ENCODE measurements around the gene CHKA.

CHKA gene

DNA sequence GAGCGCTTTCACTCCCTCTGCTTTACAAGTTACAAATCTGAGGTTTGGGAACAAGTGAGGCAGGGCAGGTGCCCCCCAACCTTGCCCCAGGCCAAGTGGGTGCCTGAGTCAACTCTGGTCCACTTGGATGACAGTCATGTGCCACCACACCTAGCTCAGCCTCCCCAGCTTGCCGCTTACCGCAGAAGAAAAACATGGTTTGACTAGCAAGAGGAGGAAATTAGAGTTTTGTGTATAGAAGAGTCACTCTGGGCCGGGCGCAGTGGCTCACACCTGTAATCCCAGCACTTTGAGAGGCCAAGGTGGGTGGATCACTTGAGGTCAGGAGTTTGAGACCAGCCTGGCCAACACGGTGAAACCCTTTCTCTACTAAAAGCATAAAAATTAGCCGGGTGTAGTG, 27.7 kb upstream of the CHKA start:
- no peak for DNase-seq
- TF ChIP-seq POLR2A (IDR thresholded peaks at IDR 0.05; ENCODE audit: low read length) (no peak), GATA1 (IDR thresholded peaks at IDR 0.05; ENCODE audit: low read depth, low read length) (no peak)

DNA sequence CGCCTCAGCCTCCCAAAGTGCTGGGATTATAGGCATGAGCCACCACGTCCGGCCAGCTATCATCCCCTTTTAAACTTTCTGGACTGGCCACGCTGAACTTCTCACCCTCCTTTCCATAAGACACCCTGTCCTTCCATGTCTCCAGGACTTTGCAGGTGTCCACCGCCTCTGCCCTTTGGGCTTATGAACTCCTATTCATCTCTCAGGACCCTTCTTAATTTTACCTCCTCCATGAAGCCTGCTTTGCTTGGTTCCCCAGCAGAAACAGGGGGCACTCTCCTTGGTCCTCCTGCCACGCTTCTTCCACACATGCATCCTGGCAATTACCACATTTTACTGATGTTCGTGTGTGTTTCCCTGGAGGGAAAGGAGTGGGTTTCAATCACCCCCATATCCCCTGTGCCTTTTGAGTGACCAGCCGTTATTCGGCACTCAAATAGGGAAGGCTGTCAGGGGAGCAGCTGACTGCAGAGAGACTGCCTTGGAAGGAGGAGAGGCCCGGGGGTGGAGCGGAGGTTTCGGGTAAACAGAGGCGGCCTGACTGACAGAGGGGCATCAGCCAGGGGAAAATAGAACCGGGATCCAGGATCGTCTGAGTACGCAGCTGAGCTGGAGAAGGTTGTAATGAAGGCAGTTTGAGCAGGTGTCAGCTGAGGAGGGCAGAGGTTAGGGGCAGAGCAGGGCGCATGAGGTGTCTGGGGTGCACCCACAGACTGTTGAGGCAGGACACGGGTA, 27.1 kb upstream of the CHKA start:
- DNase-seq: no peak
- TF ChIP-seq POLR2A (IDR thresholded peaks at IDR 0.05; ENCODE audit: low read length) (no peak), GATA1 (IDR thresholded peaks at IDR 0.05; ENCODE audit: low read depth, low read length) (no peak)

GRCh38 chr11:68146704-68147474, 25.7 kb upstream of the CHKA start:
- peak; percentile 87 to 90 for DNase-seq
- TF ChIP-seq GATA1 (IDR thresholded peaks at IDR 0.05; ENCODE audit: low read depth, low read length): no peak
- peak; percentile 59 for TF ChIP-seq POLR2A (IDR thresholded peaks at IDR 0.05; ENCODE audit: low read length)

- TF ChIP-seq GATA1 (IDR thresholded peaks at IDR 0.05; ENCODE audit: low read depth, low read length) (no peak), POLR2A (IDR thresholded peaks at IDR 0.05; ENCODE audit: low read length) (peak; percentile 16)
- DNase-seq: peak; percentile 19 to 32
These were observed 24.9 kb upstream of the CHKA start for GRCh38 chr11:68146010-68146540.

DNA sequence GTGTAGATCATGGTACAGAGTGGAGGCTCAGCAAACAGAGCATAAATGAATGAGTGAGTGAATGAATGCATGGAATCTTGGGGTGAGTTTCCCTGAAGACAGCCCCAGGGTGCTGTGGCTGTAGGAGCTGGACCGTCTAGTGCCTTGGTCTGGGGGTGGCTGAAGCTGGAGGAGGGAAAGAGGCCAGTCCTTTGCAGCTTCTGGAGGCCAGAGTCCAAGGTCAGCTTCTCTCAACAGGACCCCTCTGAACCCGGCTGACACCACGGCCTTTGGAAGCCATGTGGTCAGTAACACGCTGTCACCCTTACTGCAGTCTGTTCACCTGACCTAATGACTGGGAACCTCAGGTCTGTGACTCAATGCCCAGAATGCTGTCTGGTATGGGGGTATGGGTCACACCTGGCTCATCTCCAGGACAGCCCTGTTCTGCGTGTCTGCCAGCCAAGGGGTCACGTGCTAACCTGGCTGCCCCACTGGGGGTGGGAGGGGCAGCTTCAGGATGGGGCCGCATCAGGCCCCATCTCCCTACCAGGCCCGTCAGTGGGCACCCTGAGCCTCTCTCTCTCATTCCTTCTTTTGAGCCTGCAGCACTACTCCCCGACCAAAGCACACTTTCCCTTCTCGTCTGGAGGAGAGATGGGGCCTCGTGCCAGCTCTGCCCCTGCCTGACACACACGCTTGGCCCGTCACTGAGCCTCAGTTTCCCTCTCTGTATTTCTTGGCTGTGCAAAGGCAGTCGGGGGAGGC, 24.1 kb upstream of the CHKA start:
- TF ChIP-seq POLR2A (IDR thresholded peaks at IDR 0.05; ENCODE audit: low read length) (no peak), GATA1 (IDR thresholded peaks at IDR 0.05; ENCODE audit: low read depth, low read length) (no peak)
- DNase-seq: no peak

DNA sequence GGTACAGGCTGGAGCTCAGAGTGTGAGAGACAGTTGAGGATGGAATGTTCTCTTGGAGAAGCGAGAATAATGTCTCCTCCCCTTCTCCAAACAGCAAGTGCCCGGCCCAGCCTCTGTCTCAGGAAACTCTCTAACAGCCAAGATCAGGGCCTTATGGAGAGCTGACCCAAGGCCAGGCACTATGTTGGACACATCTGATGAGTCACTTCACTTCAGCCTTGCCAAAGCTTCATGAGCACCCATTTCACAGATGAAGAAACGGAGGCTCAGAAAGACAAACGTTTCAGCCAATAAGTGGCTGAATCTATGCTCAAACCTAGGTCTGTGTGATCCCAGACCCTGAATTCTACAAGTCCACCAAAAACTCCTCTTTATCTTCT, 22.1 kb upstream of the CHKA start:
- no peak for DNase-seq
- TF ChIP-seq GATA1 (IDR thresholded peaks at IDR 0.05; ENCODE audit: low read depth, low read length) (no peak), POLR2A (IDR thresholded peaks at IDR 0.05; ENCODE audit: low read length) (no peak)

DNA sequence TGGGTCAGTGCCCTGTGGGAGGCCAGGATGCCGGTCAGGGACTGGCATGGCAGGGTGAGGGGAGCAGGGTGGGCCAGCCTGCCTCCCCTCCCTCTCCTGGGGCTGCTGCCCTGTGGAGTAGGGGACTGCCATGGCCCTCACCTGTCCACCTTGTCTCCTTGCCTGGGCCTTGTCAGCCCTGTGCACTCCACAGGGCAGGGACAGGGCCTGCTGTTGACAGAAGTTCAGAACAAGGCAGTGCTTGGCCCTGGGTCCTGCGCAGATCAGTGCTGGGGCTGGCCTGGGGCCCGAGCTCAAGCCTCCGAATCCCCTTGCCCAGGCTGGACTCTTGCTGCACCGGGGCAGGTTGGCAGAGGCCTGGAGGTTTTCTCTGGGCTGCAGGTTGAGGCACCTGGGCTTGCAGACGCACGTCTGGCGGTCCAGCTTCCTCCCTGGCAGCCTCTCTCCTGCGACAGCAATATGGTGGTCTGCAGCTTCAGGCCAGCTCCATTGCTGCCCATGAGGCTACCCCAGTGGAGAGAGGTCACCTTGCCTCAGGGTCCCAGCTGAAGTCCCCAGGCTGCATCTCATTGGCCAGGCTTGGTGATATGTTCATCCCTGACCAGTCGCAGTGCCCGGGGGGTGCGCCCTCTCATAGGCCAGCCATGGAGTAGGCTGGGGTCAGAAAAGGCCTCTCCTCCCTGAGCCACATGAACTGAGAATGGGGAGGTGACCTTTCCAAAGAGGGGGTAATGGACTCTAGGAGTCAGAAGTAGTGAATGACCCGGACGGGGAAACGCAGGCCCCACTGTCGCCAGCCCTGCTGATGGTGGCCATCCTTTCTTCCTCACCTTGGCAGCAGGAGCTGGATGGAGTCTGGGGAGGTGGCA, 21.5 kb upstream of the CHKA start:
- no peak for DNase-seq
- TF ChIP-seq POLR2A (IDR thresholded peaks at IDR 0.05; ENCODE audit: low read length): no peak
- no peak for TF ChIP-seq GATA1 (IDR thresholded peaks at IDR 0.05; ENCODE audit: low read depth, low read length)

- TF ChIP-seq GATA1 (IDR thresholded peaks at IDR 0.05; ENCODE audit: low read depth, low read length) (no peak), POLR2A (IDR thresholded peaks at IDR 0.05; ENCODE audit: low read length) (no peak)
- peak; percentile 23 to 26 for DNase-seq
These were observed 20.8 kb upstream of the CHKA start for GRCh38 chr11:68142028-68142412.

- TF ChIP-seq GATA1 (IDR thresholded peaks at IDR 0.05; ENCODE audit: low read depth, low read length) (no peak), POLR2A (IDR thresholded peaks at IDR 0.05; ENCODE audit: low read length) (no peak)
- DNase-seq: no peak
These were observed 20.2 kb upstream of the CHKA start for GRCh38 chr11:68141246-68142027.

- peak; percentile 55 to 81 for DNase-seq
These were observed 19.5 kb upstream of the CHKA start for GRCh38 chr11:68140496-68141245.

DNA sequence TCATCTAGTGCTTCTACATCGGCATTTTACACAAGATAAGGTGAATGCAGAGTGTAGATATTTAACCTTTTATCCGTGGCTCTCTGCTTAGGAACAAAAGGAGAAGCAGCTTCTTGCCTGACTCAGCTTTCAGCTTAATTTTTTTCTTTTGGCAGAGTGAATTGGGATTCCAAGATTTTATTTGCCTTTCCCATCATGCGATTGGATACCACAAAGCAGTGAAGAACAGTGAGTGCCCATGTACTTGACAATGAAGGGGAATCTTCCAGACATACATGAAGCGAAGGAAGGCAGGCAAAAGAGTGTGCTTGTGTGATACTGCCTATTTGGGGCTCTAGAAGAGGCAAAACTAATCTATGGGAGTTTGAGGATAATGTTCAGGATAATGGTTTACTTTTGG, 17.0 kb upstream of the CHKA start:
- no peak for TF ChIP-seq POLR2A (IDR thresholded peaks at IDR 0.05; ENCODE audit: low read length)
- no peak for TF ChIP-seq GATA1 (IDR thresholded peaks at IDR 0.05; ENCODE audit: low read depth, low read length)
- no peak for DNase-seq

More at GRCh38 chr11:68140496-68141245, 19.5 kb upstream of the CHKA start:
- TF ChIP-seq GATA1 (IDR thresholded peaks at IDR 0.05; ENCODE audit: low read depth, low read length): no peak
- no peak for TF ChIP-seq POLR2A (IDR thresholded peaks at IDR 0.05; ENCODE audit: low read length)

DNA sequence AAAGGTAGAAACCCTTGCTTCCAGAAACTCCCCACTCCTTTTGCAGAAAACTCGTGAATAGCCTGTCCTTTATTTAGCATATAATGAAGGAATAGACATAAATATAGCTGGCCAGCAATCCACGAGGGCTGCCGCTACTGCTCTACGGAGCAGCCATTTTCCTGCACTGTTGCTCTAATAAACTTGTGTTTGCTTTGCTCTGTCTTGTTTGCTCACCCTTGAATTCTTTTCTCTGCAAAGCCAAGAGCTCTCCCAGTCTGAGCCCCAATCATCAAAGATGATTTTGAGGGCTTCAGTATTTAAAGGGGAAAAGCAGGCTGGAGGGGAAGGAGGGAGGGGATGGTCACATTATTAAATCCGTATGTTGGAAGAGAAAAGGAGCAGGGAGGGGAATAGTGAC, 16.6 kb upstream of the CHKA start:
- no peak for TF ChIP-seq POLR2A (IDR thresholded peaks at IDR 0.05; ENCODE audit: low read length)
- TF ChIP-seq GATA1 (IDR thresholded peaks at IDR 0.05; ENCODE audit: low read depth, low read length): no peak
- no peak for DNase-seq
